22Rv1 (cell line): ENCODE measurements around the gene NFIA.

Experiments
- ZFX ChIP-seq: fragments of 450-650 bp; IDR thresholded peaks from 2 replicates; pipeline ENCODE4 v1.6.1; 2017; ENCODE audit warnings: antibody characterized with exemption, borderline replicate concordance
- TF ChIP-seq, protein P1 (sequence below): fragments of 450-650 bp; IDR thresholded peaks from 2 replicates; pipeline ENCODE4 v1.5.1; 2017; ENCODE audit warnings: mild to moderate bottlenecking

DNA sequence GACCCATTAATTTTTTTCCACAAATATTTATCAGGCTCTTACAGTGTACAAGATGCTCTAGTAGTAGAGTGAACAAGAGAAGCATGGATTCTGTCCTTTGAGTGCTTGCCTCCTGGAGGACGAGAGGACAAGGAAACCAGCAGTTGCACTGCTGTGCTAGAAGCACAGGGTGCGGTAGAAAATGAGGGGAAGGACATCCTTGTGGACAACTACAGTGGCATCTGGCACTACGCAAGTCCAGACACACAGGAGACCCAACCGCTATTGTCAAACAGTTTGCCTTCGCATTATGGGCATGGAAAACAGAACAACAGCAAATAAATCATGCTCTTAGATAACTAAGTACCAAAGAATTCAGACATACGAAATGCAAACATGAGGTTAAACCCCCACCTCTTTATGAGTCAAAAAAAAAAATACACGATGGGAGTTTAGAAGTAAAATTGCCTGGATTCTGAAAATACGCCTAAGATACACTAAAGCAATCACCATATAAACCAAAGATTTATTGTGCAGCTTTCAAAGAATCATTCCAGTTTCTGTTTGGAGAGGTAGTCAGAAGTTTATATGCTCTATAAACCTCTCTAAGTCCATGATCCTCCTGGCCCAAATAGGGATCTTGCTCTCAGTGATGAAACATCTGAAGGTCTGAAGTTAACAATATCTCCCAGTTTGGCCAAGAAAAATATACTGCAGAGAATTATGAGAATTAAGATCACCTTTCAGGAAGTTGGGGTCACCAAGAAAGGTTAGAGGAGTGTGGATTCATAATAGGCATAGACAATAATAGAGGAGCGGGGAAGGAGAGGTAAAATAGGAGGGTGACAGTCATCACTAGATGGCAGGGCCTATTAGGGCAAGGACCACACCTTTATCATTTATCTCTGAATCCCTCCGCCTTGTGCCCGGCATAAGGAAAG, 307.8 kb downstream of the NFIA start:
- TF ChIP-seq, protein P1, sequence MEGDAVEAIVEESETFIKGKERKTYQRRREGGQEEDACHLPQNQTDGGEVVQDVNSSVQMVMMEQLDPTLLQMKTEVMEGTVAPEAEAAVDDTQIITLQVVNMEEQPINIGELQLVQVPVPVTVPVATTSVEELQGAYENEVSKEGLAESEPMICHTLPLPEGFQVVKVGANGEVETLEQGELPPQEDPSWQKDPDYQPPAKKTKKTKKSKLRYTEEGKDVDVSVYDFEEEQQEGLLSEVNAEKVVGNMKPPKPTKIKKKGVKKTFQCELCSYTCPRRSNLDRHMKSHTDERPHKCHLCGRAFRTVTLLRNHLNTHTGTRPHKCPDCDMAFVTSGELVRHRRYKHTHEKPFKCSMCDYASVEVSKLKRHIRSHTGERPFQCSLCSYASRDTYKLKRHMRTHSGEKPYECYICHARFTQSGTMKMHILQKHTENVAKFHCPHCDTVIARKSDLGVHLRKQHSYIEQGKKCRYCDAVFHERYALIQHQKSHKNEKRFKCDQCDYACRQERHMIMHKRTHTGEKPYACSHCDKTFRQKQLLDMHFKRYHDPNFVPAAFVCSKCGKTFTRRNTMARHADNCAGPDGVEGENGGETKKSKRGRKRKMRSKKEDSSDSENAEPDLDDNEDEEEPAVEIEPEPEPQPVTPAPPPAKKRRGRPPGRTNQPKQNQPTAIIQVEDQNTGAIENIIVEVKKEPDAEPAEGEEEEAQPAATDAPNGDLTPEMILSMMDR = no peak
- no peak for TF ChIP-seq ZFX
